HUES6 (cell line): Measurements from ENCODE around the gene AZU1.

Source experiments
- H3K27ac ChIP-seq: 2 replicates; pipeline ENCODE4 v1.7.0; 2013; ENCODE audit warnings: low read depth, mild to moderate bottlenecking, low read length, inconsistent platforms
- H3K27me3 ChIP-seq: 2 replicates; pipeline ENCODE4 v1.6.1; 2013; ENCODE audit warnings: low read length; ENCODE audit not compliant: control insufficient read depth, insufficient read depth
- H3K36me3 ChIP-seq: 2 replicates; pipeline ENCODE4 v1.6.1; 2013; ENCODE audit warnings: low read length; ENCODE audit not compliant: control insufficient read depth, insufficient read depth
- H3K4me1 ChIP-seq: 2 replicates; pipeline ENCODE4 v1.6.1; 2013; ENCODE audit warnings: low read length; ENCODE audit not compliant: control insufficient read depth, insufficient read depth
- H3K4me3 ChIP-seq: 2 replicates; pipeline ENCODE4 v1.5.1; 2013; ENCODE audit warnings: low read depth, low read length
- H3K9ac ChIP-seq: one replicate; pipeline ENCODE4 v1.6.1; 2013; ENCODE audit warnings: mild to moderate bottlenecking, low read length
- H3K9me3 ChIP-seq: 2 replicates; pipeline ENCODE4 v1.6.1; 2013; ENCODE audit warnings: low read depth, low read length; ENCODE audit not compliant: control insufficient read depth, insufficient read depth

AZU1 gene

DNA sequence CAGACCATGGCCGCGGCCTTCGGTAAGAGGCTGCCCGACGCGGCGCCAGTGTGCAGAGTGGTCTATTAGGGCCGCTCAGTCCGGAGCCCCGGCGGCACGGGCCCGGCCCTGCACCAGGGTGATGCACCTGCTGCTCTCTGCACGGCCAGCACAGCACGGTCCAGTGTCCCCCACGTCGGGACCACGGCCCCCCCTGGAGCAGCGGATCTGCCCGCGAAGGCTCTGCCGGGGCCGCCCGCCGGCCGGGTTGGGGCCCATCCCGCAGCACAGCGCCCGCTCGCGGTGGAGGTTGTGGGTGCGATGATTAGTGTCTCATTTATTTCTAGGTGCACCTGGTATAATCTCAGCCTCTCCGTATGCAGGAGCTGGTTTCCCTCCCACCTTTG, 22.5 kb upstream of the AZU1 start:
- Histone ChIP-seq H3K27ac (no peak overlapping the region), H3K36me3 (peaks cover 100% of the 10 kb centered on the region), H3K9ac (no peak overlapping the region), H3K4me3 (no peak overlapping the region), H3K27me3 (no peaks in the 10 kb centered on the region), H3K9me3 (no peaks in the 10 kb centered on the region), H3K4me1 (peaks cover 21% of the 10 kb centered on the region)

DNA sequence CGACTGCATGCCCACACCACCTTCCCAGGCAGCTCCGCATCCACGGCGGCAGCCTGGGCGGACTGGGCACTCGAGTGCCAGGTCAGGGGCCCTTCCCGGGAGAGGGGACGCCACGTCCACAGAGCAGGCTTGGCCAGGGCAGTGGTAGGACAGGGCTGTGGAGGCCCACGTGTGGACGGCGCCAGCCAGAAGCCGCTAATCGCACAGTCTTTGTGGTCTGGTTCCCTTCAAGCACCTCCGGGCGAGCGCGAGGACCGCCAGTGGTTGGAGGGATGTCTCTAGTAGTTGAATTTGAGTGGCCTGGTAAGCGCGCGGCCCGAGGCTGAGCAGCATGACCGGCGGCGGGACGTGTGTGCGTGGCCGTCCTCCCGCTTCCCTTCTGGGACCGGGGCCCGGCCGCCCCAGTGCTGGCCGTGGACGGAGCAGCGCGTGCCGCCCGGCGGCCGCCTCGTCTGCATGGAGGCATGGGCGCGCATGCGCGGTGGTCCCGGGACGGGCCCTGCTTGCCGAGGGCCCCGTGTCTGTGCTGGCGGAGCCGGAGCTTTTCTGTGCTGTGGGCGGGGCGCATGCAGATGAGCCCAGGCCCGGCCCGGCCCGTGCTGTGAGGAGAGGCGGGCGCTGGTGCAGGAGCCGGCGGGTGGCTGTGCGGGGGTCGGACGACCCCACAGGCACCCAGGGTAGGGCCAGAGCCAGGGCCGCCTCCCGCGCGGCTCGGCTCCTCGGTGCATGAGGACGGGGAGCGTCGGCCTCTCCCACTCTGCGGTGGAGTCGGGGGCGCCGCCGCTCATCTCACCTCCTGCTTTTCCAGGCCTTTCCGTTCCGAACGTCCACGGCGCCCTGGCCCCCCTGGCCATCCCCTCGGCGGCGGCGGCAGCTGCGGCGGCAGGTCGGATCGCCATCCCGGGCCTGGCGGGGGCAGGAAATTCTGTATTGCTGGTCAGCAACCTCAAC, 21.8 kb upstream of the AZU1 start:
- H3K36me3 ChIP-seq: peaks cover 100% of the 10 kb centered on the region
- no peaks in the 10 kb centered on the region for H3K9me3 ChIP-seq
- H3K27ac ChIP-seq: no peak overlapping the region
- peaks cover 13% of the 10 kb centered on the region for H3K4me1 ChIP-seq
- H3K4me3 ChIP-seq: no peak overlapping the region
- no peak overlapping the region for H3K9ac ChIP-seq
- no peaks in the 10 kb centered on the region for H3K27me3 ChIP-seq

DNA sequence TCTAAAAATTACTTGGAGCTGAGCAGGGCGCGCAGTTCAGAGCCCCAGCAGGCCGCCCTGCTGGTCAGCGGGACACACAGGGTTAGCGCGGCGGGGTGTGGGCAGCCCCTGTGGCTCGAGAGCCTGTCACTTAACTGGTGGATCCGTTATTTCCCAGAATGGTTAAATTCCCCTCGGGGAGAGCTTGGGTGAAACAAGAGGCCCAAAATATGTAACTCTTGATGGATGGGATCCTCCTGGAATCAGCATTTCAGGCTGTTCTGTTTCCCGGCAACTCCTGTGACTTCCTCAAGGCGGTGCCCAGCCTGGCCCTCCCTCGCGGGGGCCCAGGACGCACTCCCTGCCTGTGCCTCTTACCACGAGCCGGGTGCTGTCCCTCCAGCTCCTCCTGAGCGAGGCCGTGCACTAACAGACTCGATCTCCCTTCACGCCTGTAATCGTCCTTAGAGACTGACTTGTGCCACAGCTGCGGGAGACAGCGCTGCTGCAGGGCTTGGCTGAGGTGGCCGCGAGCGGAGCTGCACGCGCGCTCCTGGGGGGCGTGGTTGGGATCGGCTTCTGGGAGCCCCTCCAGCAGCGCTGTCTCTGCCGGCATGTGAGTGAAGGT, 20.7 kb upstream of the AZU1 start:
- H3K27ac ChIP-seq: no peak overlapping the region

DNA sequence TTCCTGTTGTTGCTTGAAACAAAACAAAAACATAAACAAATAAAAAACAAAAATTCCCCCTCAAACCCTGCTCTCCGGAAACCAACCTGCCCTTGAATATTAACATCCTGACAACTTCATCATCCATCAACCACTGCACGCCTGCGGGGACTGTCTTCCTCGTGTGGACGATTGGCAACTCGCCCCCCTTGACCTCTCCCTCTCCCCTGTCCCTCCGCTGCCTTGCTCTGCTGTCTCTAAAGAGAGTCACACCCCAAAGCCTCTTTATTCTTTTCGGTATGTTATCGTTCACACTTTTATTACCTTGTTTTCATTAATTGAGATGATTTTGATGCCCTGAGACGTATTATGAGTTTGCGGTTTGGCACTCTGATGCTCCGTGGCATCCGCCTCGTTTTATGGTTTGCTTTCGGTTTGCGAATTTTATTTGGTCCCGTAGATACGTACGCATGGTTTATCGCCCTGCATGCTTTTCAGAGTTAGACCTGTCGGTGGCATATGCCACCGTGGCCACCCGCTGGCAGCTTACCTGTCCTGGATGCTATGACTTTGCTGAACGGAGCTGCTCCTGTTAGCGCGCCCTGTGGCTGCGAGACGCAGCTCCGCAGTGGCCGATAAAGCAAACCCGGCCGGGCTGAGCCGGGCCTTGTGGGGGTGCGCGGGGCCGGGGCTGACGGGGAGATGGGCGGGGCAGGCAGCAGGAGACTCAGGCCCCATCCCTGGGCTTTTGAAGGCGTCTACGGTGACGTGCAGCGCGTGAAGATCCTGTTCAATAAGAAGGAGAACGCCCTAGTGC, 19.8 kb upstream of the AZU1 start:
- Histone ChIP-seq H3K9me3 (no peaks in the 10 kb centered on the region), H3K27ac (no peak overlapping the region), H3K9ac (no peak overlapping the region), H3K4me1 (no peaks in the 10 kb centered on the region), H3K27me3 (no peaks in the 10 kb centered on the region), H3K36me3 (peaks cover 96% of the 10 kb centered on the region), H3K4me3 (no peak overlapping the region)

More for the DNA sequence above, 20.7 kb upstream of the AZU1 start:
- Histone ChIP-seq H3K9me3 (no peaks in the 10 kb centered on the region), H3K36me3 (peaks cover 100% of the 10 kb centered on the region), H3K9ac (no peak overlapping the region), H3K27me3 (no peaks in the 10 kb centered on the region), H3K4me3 (no peak overlapping the region), H3K4me1 (peaks cover 3% of the 10 kb centered on the region; the same call in 1 of the 2 replicates)

DNA sequence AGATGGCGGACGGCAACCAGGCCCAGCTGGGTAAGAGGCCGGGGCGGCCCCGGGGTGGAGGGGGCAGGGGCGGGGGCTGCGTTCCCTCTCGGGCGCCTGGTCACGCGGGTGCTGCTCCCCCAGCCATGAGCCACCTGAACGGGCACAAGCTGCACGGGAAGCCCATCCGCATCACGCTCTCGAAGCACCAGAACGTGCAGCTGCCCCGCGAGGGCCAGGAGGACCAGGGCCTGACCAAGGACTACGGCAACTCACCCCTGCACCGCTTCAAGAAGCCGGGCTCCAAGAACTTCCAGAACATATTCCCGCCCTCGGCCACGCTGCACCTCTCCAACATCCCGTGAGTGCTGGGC, 19.2 kb upstream of the AZU1 start:
- H3K9ac ChIP-seq: no peak overlapping the region
- no peaks in the 10 kb centered on the region for H3K4me1 ChIP-seq
- no peaks in the 10 kb centered on the region for H3K9me3 ChIP-seq
- no peak overlapping the region for H3K27ac ChIP-seq
- no peak overlapping the region for H3K4me3 ChIP-seq
- no peaks in the 10 kb centered on the region for H3K27me3 ChIP-seq
- peaks cover 95% of the 10 kb centered on the region for H3K36me3 ChIP-seq

DNA sequence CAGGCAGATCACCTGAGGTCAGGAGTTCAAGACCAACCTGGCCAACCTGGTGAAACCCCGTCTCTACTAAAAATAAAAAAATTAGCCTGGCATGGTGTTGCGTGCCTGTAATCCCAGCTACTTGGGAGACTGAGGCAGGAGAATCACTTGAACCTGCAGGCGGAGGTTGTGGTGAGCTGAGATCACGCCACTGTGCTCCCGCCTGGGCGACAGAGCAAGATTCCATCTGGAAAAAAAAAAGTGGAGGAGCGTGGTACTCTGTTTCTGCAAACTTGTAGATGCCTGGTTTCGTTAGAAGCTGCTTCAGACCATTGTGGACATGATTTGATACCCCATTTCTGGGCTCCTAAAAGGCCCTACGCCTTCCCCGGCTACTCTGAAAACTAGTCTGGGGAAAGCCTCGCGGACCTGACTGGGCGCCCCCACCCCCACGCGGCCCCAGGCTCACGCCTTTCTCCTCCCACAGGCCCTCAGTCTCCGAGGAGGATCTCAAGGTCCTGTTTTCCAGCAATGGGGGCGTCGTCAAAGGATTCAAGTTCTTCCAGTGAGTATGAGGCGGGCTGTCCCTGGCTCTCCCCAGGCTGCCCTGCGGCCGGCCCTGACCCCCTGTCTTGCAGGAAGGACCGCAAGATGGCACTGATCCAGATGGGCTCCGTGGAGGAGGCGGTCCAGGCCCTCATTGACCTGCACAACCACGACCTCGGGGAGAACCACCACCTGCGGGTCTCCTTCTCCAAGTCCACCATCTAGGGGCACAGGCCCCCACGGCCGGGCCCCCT, 17.4 kb upstream of the AZU1 start:
- H3K27ac ChIP-seq: no peak overlapping the region
- no peaks in the 10 kb centered on the region for H3K27me3 ChIP-seq
- peaks cover 89% of the 10 kb centered on the region for H3K36me3 ChIP-seq
- no peaks in the 10 kb centered on the region for H3K4me1 ChIP-seq
- H3K4me3 ChIP-seq: no peak overlapping the region
- H3K9me3 ChIP-seq: no peaks in the 10 kb centered on the region
- no peak overlapping the region for H3K9ac ChIP-seq

DNA sequence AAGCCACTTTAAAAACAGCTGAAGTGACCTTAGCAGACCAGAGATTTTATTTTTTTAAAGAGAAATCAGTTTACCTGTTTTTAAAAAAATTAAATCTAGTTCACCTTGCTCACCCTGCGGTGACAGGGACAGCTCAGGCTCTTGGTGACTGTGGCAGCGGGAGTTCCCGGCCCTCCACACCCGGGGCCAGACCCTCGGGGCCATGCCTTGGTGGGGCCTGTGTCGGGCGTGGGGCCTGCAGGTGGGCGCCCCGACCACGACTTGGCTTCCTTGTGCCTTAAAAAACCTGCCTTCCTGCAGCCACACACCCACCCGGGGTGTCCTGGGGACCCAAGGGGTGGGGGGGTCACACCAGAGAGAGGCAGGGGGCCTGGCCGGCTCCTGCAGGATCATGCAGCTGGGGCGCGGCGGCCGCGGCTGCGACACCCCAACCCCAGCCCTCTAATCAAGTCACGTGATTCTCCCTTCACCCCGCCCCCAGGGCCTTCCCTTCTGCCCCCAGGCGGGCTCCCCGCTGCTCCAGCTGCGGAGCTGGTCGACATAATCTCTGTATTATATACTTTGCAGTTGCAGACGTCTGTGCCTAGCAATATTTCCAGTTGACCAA, 16.7 kb upstream of the AZU1 start:
- Histone ChIP-seq H3K9me3 (no peaks in the 10 kb centered on the region), H3K27ac (no peak overlapping the region), H3K4me1 (no peaks in the 10 kb centered on the region), H3K36me3 (peaks cover 87% of the 10 kb centered on the region), H3K4me3 (no peak overlapping the region), H3K27me3 (no peaks in the 10 kb centered on the region), H3K9ac (no peak overlapping the region)

DNA sequence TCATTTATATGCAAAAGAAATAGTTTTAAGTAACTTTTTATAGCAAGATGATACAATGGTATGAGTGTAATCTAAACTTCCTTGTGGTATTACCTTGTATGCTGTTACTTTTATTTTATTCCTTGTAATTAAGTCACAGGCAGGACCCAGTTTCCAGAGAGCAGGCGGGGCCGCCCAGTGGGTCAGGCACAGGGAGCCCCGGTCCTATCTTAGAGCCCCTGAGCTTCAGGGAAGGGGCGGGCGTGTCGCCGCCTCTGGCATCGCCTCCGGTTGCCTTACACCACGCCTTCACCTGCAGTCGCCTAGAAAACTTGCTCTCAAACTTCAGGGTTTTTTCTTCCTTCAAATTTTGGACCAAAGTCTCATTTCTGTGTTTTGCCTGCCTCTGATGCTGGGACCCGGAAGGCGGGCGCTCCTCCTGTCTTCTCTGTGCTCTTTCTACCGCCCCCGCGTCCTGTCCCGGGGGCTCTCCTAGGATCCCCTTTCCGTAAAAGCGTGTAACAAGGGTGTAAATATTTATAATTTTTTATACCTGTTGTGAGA, 16.1 kb upstream of the AZU1 start:
- Histone ChIP-seq H3K4me1 (no peaks in the 10 kb centered on the region), H3K27ac (no peak overlapping the region), H3K4me3 (no peak overlapping the region), H3K27me3 (no peaks in the 10 kb centered on the region), H3K9ac (no peak overlapping the region), H3K36me3 (peaks cover 86% of the 10 kb centered on the region), H3K9me3 (no peaks in the 10 kb centered on the region)

DNA sequence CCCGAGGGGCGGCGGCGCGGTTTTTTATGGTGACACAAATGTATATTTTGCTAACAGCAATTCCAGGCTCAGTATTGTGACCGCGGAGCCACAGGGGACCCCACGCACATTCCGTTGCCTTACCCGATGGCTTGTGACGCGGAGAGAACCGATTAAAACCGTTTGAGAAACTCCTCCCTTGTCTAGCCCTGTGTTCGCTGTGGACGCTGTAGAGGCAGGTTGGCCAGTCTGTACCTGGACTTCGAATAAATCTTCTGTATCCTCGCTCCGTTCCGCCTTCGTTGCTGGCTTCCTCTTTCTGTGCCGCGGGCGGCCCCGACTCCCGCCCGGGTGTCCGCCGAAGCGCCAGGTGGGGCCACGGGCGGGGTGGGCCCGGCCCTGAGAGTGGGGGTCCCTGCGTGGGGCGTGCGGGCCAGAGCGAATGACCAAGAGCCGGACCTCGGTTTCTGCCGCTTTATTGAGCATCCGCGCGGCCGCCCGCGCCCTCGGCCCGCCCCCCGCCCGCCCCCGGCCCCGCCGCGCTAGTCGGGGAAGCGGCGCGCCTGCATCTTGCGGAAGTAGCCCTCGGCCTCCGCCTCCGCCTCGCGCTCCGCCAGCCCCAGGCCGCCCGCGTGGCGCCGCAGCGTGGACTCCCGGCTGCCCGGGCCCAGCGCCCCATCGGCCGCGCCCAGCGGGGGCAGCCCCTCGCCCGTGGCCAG, 15.4 kb upstream of the AZU1 start:
- no peak overlapping the region for H3K4me3 ChIP-seq
- H3K27me3 ChIP-seq: no peaks in the 10 kb centered on the region
- peaks cover 81% of the 10 kb centered on the region for H3K36me3 ChIP-seq
- no peaks in the 10 kb centered on the region for H3K4me1 ChIP-seq
- no peaks in the 10 kb centered on the region for H3K9me3 ChIP-seq
- no peak overlapping the region for H3K9ac ChIP-seq
- no peak overlapping the region for H3K27ac ChIP-seq
